DMS53 treated with DMSO at 0.1 percent for 48 hours (cell line): Measurements from ENCODE around the gene IGBP1.
"Not testable (repeated sequence)": the region's sequence is repeated elsewhere in the genome, so short reads cannot be mapped to it uniquely, and the experiment has no call there.

Source experiments
- DNase-seq: peaks from one replicate; lab custom pipeline; 2025; ENCODE audit not compliant: unreplicated experiment; lab: John Stamatoyannopoulos, UW

The IGBP1 gene

DNA sequence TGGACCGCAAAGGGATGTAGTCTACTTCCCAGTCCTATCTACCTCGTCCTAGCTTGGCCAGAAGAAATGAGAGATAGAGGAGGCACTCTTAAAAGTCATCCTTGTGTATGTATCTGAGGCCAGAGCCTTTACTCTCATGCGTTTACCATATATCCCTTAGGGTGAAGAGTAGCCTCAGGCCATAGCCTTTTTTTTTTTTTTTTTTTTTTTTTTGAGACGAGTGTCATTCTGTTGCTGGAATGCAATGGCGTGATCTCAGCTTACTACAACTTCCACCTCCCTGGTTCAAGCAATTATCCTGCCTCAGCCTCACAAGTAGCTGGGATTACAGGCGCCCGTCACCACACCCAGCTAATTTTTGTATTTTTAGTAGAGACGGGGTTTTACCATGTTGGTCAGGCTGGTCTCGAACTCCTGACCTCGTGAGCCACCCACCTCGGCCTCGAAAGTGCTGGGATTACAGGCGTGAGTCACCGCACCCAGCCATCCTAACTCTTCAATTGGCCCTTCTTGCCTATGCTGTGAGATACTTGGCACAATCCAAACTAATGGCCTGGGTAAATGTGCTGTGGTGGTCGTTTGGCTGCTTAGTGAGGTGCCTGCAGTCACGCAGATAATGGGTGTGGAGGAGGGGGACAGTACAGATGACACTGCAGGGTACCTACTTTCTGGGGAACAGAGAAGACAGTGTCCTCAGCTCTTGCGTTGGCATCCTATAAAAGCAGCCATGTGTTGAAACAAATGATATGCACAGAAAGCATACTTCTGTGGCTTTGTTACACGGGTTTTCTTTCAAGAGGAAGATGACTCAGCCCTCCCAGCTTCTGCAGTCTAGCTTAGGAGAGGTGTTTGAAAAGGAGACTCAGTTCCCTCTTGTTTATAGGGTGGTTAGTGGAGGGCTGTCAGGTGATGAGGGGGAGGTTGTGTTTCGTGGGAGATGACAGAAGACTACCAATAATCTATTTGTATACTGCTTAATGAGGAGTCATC is 33.6 kb downstream of the IGBP1 start:
- peak; percentile 5 for DNase-seq

DNA sequence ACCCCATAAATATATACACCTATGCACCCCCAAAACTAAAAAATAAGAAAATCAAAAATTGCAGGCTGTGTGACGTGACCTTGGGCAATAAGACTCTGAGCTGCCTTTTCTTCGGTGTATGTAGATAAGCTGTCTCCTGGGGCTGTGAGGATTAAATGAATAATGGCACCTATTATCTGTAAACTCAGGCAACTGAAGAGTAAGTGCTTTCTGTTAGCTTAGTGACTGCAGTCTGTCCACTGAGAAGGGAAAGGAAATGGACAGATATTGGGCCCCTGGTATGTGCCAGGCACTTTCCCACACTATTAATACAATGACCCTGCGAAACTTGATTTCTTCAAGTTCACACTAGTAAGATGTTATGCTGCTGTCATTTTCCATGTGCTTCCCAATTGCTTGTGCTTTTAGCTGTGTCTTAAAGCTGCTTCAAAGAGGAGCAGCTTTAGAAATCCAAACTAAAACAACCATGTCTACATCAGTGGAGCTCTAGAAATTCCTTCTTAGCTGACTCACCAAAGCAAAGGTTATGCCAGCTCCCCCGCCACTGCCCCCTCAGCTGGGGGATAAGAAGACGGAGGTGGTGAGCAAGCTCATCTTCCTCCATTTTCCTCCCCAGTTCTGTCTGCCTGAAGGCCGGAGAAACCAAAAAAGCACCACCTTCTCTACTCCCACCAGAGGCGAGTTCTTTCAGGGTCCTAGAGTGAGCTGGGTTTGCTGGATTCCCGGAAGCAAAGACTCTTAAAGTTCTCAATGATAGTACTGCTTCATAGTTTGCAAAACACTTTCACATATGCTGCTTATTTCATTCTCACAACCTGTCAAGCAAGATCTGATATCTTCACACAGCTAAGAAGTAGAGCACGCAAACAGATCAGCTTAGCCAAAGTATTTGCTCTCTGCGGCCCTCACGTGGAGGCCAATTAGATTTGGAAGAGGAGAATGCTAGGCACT is 35.3 kb downstream of the IGBP1 start:
- peak; percentile 8 for DNase-seq

DNA sequence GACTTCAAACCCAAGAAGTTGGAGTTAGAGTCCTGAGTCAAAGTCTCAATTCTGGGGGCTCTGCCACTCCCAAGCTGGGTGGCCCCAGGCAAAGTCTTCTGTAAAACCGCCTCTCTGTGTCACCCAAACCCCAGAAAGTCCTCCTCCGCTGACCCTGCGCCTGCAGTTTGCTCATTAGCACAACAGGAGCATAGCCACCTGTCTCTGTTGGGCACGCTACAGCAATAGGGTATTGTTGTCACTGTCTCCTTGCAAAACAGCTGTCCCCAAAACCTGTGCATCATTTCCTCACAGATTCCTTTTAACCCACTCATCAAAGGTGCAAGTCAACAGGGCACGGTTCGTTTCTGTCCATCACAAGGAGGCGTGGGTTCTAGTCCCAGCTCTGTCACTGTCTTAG is 36.0 kb downstream of the IGBP1 start:
- DNase-seq, result no peak

DNA sequence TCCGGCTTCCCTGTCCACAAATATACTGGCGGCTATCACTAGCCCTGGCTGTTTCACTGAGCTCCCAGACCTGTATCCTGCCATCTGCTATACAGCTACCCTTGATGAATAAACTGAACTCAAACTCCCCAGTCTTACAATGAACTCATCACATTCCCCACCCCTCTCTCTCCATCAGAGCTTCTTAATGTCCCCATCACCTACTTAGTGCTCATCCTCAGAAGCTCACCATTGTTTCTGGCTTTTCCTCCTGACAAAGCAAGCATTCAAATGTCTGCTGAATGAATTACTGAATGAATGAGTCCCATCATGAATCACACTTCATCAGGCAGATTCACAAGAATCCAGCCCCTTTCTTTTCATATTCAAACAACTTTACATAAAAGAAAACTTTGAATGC is 38.4 kb downstream of the IGBP1 start:
- no peak for DNase-seq

DNA sequence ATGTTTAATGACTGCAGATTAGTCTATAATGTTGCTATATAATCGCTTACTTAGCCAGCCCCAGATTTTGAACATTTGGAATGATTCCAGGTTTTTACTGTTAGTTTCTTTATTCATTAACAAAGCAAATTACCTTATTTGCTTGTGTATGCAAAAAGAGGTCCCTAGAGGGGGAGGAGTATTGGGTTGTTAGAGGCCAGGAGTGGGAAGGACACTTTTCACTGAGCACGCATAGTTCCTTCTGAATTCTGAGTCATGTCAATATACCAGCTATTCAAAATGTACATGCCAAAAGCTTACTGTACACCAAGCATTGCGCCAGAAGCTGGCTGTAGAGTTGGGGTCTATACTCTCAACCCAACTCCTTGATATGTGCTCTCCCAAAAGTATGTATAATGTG is 39.0 kb downstream of the IGBP1 start:
- DNase-seq, result no peak

DNA sequence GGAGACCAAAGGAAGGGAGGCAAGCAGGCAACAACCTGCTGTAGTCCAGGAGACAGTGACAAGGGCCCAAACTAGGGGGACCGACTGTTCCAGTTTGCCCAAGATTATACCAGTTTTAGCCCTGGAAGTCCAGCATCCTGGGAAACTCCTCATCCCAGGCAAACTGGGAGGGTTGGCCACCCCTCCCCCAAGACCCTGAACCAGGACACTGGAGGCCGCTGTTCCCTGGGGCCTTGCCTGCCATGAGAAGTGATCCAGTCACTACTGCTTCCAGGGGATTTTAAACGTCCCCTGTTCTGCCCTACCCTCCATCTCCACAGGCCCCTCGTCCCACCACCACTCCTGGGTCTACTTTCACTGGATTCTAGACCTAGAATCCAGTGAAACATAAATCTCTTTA is 39.7 kb downstream of the IGBP1 start:
- no peak for DNase-seq

DNA sequence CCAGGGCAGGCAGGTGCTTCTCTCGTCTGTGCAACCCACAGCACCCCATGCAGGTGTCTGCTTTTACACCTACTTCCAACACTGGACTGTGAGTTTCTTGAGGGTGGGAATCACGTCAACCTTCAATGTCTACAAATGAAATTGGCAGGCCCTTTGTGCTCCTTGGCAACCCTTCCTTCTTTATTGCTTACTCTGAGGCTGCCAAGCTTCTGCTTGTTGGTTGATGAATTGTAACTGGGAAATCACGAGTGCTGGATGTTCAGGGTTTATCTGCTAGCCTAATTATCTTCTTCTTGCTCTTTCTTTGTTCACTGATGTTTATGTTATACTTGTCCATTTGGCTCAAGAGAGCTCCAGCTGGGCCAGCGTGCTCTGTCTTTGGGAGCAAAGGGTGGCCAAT is 41.5 kb downstream of the IGBP1 start:
- DNase-seq, result no peak

DNA sequence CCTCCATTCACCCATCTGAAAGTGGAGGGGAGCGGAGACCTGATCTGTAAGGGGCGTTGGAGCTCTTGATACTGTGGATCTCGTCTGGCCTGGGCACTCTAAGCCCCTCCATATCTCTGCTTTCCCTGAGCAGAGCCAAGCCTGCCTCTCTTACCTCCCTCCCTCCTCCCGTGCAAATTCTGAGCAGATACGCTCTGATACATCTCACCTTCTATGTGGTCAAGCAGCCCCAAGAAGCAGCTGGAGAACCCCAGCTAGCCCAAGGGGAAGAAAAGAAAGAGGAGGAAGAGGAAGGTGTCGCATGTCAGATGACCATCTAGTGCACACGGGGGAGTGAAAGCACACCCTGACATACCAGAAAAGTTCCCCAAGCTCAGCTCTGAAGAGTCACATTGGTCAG is 42.1 kb downstream of the IGBP1 start:
- DNase-seq, result no peak

DNA sequence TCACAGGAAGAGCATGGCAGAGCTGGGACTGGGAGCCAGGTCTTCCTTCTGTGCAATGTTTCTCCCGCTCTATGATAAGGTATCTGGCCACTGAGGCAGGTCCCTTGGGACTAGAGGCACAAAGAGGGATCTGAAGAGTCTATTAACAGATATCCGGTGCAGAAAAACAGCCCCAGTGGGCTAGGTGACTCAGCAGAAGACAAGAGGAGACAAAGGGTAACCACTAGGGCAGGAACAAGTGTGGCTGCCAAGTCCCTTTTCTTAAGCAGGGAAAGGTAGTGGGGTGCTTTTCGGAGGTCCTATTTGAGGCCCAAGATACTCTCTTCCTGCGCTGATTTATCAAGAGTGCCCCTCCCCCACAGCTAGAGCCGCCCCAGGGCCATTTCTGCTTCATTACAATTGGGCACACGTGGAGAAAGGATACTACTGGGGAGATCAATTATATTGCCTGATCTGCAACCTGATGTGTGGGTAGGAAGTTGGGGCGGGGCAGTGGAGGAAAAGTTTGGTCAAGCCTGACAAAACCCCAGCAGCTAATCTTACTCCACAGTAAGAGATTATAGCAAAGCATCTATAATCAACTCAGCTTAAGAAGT is 43.8 kb downstream of the IGBP1 start, which contains the start of gene DGAT2L6:
Gene DGAT2L6, plus strand, starts transcription at position 546 of the 596 bp plus-strand sequence. CDS start 100 bp downstream, outside the sequence.
- DNase-seq, result no peak

DNA sequence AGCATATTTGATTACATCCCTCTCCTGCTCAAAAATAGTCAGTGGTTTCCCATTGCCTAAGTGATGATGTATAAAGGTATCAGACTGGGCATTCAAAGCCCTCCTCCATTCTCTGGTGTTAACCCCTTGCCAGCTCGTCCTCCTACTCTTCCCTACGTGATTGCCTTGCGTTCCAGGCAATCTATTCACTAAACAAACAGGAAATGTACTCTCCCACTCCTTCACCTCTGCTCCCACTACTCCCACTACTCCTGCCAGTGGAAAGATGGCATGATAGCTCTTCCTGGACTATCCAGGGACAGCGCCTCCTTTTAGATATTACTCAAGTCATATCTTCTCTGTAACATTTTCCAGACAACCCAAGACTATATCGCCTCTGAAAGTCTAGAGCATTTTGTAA is 49.8 kb downstream of the IGBP1 start:
- DNase-seq, result no peak

DNA sequence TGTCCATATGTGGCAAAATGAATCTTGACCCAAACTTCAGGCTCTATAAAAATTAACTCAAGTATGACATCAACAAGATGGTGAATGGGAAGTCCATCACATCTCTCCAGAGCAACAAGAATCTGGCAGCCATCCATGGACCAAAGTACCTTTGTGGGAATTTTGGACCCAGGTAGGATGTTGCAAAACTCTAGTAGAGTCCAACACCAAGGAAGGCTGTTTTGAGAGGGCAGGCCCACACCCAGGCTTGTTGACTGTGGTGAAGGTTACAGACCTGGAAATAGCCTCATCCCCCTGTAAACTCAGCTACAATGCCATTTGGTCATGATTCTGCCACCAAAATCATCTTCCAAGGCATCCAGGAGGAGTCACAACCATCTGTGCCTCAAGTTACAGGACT is 57.0 kb downstream of the IGBP1 start:
- no peak for DNase-seq

DNA sequence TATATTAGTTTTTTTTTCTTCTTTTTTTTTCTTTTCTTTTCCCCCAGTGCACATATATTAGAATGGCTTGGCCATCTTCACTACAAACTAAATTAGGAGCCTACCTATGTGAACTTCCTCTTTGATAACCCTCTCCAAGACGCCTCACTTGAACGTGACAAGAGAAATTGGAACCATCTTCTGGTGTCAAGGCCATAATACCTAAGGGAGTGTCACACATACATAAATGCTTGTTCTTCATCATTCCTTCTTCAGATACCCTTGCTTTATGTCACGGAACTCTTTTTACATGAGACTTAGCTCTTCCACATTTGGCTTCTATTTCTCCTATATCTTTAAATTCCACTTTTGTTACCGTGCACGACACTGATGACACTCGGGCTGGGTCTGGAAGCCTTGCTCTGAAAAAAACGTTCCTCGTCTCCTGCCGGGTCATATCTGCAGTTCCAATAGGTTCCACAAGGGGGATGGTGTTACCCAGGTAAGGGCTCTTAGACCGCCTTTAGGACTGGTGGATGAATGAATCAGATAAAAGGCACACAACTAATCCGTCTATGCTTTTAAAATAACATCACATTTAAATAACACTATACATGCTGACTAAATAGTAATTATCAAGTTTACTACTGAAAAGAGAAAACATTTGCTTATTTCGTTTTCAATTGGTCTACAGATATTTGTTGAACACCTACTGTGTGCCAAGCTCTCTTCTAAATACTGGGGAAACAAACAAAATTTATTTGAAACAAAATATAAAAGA is 63.9 kb downstream of the IGBP1 start:
- peak; percentile 77 for DNase-seq

DNA sequence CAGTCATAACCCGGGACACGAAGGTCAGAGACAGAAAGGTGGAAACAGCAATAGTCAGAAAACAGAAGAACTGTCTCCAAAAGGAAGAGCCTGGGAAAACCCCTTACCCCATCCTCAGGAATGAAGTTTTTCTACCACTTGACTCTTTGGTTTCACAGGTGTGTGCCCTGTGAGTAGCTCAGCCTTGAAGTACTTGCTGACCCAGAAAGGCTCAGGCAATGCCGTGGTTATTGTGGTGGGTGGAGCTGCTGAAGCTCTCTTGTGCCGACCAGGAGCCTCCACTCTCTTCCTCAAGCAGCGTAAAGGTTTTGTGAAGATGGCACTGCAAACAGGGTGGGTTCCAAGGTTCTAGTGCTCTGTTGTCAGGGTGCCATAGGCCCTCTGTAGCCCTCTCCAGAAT is 68.5 kb downstream of the IGBP1 start:
- no peak for DNase-seq

DNA sequence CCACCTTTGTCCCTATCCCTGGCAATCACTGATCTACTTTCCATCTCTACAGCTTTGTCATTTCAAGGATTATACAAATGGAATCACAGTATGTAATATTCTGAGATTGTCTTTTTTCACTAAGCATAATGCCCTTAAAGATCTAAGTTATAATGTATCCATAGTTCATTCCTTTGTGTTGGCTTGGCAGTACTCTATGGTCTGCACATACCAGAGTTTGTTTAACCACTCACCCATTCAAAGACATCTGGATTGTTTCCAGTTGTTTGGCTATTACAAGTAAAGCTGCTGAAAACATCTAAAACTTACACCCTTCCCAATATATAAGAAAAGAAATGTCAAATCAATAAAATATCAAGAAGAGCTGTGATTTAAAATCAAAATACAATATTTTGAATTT is 75.2 kb downstream of the IGBP1 start:
- DNase-seq, result peak; percentile 32

DNA sequence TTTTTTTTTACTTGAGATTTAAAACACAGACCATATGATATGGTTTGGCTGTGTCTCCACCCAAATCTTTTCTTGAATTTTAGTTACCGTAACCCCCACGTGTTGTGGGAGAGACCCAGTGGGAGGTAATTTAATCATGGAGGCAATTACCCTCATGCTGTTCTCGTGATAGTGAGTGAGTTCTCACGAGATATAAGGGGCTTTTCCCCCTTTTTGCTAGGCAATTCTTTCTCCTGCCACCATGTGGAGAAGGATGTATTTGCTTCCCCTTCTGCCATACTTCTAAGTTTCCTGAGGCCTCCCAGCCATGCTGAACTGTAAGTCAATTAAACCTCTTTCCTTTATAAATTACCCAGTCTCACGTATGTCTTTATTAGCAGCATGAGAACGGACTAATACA is 76.3 kb downstream of the IGBP1 start:
- not testable (repeated sequence) for DNase-seq
